ENCODE results near the gene GALNT9. TPM values are rescaled to one million over a fixed set of nuclear protein-coding genes. Genes with fewer than 3 reads are reported as not detected.
"Not testable (repeated sequence)": the region's sequence is repeated elsewhere in the genome, so short reads cannot be mapped to it uniquely, and the experiment has no call there.

Gene GALNT9
- total and polyA plus RNA-seq, 2 experiments from 2014 or later, result 0.33 to 1.4 TPM

DNA sequence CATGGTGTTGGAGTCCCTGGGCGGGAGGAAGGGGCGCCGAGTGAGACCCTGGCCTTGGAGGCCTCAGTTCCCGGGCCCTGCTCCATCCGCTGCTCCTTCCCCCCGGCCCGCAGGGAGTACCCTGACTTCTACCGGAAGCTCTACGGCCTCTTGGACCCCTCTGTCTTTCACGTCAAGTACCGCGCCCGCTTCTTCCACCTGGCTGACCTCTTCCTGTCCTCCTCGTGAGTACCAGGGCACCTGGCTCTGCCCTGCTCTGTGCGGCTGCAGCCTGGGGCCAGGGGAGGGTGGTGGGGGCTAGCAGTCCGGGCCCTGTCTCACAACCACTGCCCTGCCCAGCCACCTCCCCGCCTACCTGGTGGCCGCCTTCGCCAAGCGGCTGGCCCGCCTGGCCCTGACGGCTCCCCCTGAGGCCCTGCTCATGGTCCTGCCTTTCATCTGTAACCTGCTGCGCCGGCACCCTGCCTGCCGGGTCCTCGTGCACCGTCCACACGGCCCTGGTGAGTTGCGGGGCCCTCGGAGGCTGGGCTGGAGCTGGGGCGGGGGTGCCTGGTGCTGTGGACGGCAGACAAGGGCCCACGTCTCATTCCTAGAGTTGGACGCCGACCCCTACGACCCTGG is 178.1 kb downstream of the GALNT9 start:
- Histone ChIP-seq H3F3A (ENCODE audit: insufficient read depth) (peaks cover 4% of the 10 kb centered on the region; the same call in 1 of the 2 replicates), H3K36me3 (ENCODE audit: low read depth) (no peaks in the 10 kb centered on the region), H3K27me3 (replicated peaks; ENCODE audit: insufficient read depth) (no peaks in the 10 kb centered on the region), H3K9me2 (ENCODE audit: insufficient read depth) (no peaks in the 10 kb centered on the region), H3K4me2 (ENCODE audit: unreplicated experiment) (no peak overlapping the region), H4K20me1 (ENCODE audit: insufficient read depth) (no peaks in the 10 kb centered on the region), H3K27ac (no peak overlapping the region), H2AFZ (no peak overlapping the region), H3K9me3 (ENCODE audit: low read depth) (no peaks in the 10 kb centered on the region), H3K4me3 (no peak overlapping the region), H3K79me2 (ENCODE audit: insufficient read depth) (no peaks in the 10 kb centered on the region), H3K4me1 (ENCODE audit: insufficient read depth) (no peaks in the 10 kb centered on the region), H3K9ac (no peak overlapping the region)
- no peak for DNase-seq
- WGBS, 2 experiments (ENCODE audit: low coverage in 1 of 2, low lambda C conversion rate in 2 of 2, missing lambda C conversion rate in 2 of 2), result 98% methylated on average over 36 of the region's 36 CpGs
- in situ Hi-C loops (cut with MboI), result loop anchor here (25.0 kb wide), 1 partner anchor 461 kb away; the partner anchor contains the start of genes LRCOL1 and P2RX2
- TF ChIP-seq EZH2phosphoT487 (IDR thresholded peaks at IDR 0.05; ENCODE audit: insufficient read depth, low read depth), result no peak
- no peak for TF ChIP-seq EZH2 (IDR thresholded peaks at IDR 0.05; ENCODE audit: insufficient read depth, poor library complexity, severe bottlenecking)

DNA sequence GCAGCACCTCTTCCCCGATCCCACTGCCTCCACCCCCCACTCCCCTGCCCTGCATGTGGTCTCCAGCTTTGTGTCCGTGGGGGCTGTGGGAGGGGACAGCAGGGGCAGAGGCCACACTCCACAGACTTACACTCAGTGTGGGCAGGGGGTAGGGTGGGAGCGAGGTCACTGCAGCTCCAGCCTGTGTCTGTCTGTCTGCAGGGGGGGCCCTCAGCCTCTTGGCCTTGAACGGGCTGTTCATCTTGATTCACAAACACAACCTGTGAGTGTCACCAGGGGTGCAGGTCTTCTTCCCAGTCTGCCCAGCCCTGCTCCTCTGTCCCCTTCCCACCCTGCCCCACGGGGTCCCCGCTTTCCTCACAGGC is 178.6 kb downstream of the GALNT9 start:
- no peaks in the 10 kb centered on the region; the same call in 1 of the 2 replicates for H3K79me2 ChIP-seq (ENCODE audit: insufficient read depth)
- WGBS, 2 experiments (ENCODE audit: low coverage in 1 of 2, low lambda C conversion rate in 2 of 2, missing lambda C conversion rate in 2 of 2), result 90 to 100% methylated on average over 1 to 6 of the region's 6 CpGs
- H4K20me1 ChIP-seq (ENCODE audit: insufficient read depth), result no peaks in the 10 kb centered on the region
- no peaks in the 10 kb centered on the region for H3K4me1 ChIP-seq (ENCODE audit: insufficient read depth)
- no peak for TF ChIP-seq EZH2 (IDR thresholded peaks at IDR 0.05; ENCODE audit: insufficient read depth, poor library complexity, severe bottlenecking)
- no peak for TF ChIP-seq EZH2phosphoT487 (IDR thresholded peaks at IDR 0.05; ENCODE audit: insufficient read depth, low read depth)
- no peak overlapping the region for H3K4me3 ChIP-seq
- H3K9ac ChIP-seq, result no peak overlapping the region
- no peaks in the 10 kb centered on the region for H3K9me2 ChIP-seq (ENCODE audit: insufficient read depth)
- no peak overlapping the region for H3K27ac ChIP-seq
- no peak overlapping the region for H2AFZ ChIP-seq
- H3K27me3 ChIP-seq (replicated peaks; ENCODE audit: insufficient read depth), result no peaks in the 10 kb centered on the region
- no peak overlapping the region for H3K4me2 ChIP-seq (ENCODE audit: unreplicated experiment)
- H3K36me3 ChIP-seq (ENCODE audit: low read depth), result no peaks in the 10 kb centered on the region
- in situ Hi-C loops (cut with MboI), result loop anchor here (25.0 kb wide), 1 partner anchor 462 kb away; the partner anchor contains the start of genes LRCOL1 and P2RX2
- no peak for DNase-seq
- no peaks in the 10 kb centered on the region for H3K9me3 ChIP-seq (ENCODE audit: low read depth)
- H3F3A ChIP-seq (ENCODE audit: insufficient read depth), result no peaks in the 10 kb centered on the region

DNA sequence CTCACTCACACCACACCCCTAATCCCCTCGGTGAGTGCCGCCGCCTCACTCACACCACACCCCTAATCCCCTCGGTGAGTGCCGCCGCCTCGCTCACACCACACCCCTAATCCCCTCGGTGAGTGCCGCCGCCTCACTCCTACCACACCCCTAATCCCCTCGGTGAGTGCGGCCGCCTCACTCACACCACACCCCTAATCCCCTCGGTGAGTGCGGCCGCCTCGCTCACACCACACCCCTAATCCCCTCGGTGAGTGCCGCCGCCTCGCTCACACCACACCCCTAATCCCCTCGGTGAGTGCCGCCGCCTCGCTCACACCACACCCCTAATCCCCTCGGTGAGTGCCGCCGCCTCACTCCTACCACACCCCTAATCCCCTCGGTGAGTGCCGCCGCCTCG is 179.9 kb downstream of the GALNT9 start:
- H3K36me3 ChIP-seq (ENCODE audit: low read depth); H3K4me2 ChIP-seq (ENCODE audit: unreplicated experiment); H3F3A ChIP-seq (ENCODE audit: insufficient read depth); H4K20me1 ChIP-seq (ENCODE audit: insufficient read depth); H3K27ac ChIP-seq; H3K79me2 ChIP-seq (ENCODE audit: insufficient read depth); H3K4me3 ChIP-seq; in situ Hi-C loops (cut with MboI); H3K9me2 ChIP-seq (ENCODE audit: insufficient read depth); H3K9me3 ChIP-seq (ENCODE audit: low read depth); H2AFZ ChIP-seq; DNase-seq; H3K9ac ChIP-seq; H3K4me1 ChIP-seq (ENCODE audit: insufficient read depth); H3K27me3 ChIP-seq (replicated peaks; ENCODE audit: insufficient read depth): not testable (repeated sequence)
- WGBS, 2 experiments (ENCODE audit: low coverage in 1 of 2, low lambda C conversion rate in 2 of 2, missing lambda C conversion rate in 2 of 2), result 98% methylated on average over 29 of the region's 32 CpGs; no CpG with 5 or more reads in 1 of the 2 experiments

DNA sequence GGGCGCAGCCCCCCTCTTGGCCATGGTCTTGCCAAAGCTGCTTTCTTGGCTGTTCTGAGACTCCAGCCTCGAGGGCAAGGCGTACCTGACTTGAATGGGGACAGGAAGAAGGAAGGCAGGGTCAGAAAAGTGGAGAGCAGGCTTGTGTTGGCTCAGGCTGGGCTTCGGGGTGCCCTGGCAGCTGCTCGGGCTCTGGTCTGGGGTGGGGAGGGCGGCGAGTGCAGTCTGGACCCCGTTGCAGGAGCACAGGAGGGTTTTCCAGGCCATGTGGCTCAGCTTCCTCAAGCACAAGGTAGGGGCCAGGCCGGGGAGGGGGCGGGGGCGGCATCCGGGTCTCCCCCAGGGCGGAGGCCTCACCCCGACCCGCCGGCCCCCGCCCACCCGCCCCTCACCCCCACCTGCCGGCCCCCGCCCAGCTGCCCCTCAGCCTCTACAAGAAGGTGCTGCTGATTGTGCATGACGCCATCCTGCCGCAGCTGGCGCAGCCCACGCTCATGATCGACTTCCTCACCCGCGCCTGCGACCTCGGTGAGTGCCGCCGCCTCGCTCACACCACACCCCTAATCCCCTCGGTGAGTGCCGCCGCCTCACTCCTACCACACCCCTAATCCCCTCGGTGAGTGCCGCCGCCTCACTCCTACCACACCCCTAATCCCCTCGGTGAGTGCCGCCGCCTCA is 180.9 kb downstream of the GALNT9 start:
- no peaks in the 10 kb centered on the region for H3F3A ChIP-seq (ENCODE audit: insufficient read depth)
- H3K4me3 ChIP-seq, result no peak overlapping the region
- H3K79me2 ChIP-seq (ENCODE audit: insufficient read depth), result peaks cover 12% of the 10 kb centered on the region
- H3K9me3 ChIP-seq (ENCODE audit: low read depth), result no peaks in the 10 kb centered on the region
- TF ChIP-seq EZH2phosphoT487 (IDR thresholded peaks at IDR 0.05; ENCODE audit: insufficient read depth, low read depth) (no peak), EZH2 (IDR thresholded peaks at IDR 0.05; ENCODE audit: insufficient read depth, poor library complexity, severe bottlenecking) (no peak)
- in situ Hi-C loops (cut with MboI), result no loop called here
- H2AFZ ChIP-seq, result no peak overlapping the region
- no peak for DNase-seq
- no peaks in the 10 kb centered on the region for H4K20me1 ChIP-seq (ENCODE audit: insufficient read depth)
- WGBS, 2 experiments (ENCODE audit: low coverage in 1 of 2, low lambda C conversion rate in 2 of 2, missing lambda C conversion rate in 2 of 2), result 93 to 99% methylated on average over 10 to 41 of the region's 41 CpGs
- peaks cover 5% of the 10 kb centered on the region; the same call in 1 of the 2 replicates for H3K4me1 ChIP-seq (ENCODE audit: insufficient read depth)
- H3K9me2 ChIP-seq (ENCODE audit: insufficient read depth), result no peaks in the 10 kb centered on the region
- H3K27ac ChIP-seq, result no peak overlapping the region
- H3K9ac ChIP-seq, result no peak overlapping the region
- no peaks in the 10 kb centered on the region for H3K27me3 ChIP-seq (replicated peaks; ENCODE audit: insufficient read depth)
- H3K36me3 ChIP-seq (ENCODE audit: low read depth), result no peaks in the 10 kb centered on the region
- H3K4me2 ChIP-seq (ENCODE audit: unreplicated experiment), result no peak overlapping the region
